BLaER1 treated with 17β-estradiol and CSF1 and Interleukin-3, amounts not matched to agents 10 nM and 100 nM (cell line): ENCODE measurements around the gene LEKR1.

Experiments
- H3K27ac ChIP-seq, 11 experiments: shearing (Covaris generic); formaldehyde crosslinking; 2 replicates each; pipeline ENCODE4 v1.8.1; 2022
- H3K27me3 ChIP-seq, 11 experiments: shearing (Covaris generic); formaldehyde crosslinking; 2 replicates each; pipeline ENCODE4 v1.8.1; 2022
- H3K36me3 ChIP-seq, 11 experiments: shearing (Covaris generic); formaldehyde crosslinking; 2 replicates each; pipeline ENCODE4 v1.8.1; 2022
- H3K4me1 ChIP-seq, 10 experiments: shearing (Covaris generic); formaldehyde crosslinking; 2 replicates each; pipeline ENCODE4 v1.8.1; 2022
- H3K4me2 ChIP-seq, 11 experiments: shearing (Covaris generic); formaldehyde crosslinking; 2 replicates each; pipeline ENCODE4 v1.8.1; 2022
- H3K4me3 ChIP-seq, 10 experiments: shearing (Covaris generic); formaldehyde crosslinking; 2 replicates each; pipeline ENCODE4 v1.8.1; 2022
- H3K9ac ChIP-seq, 11 experiments: shearing (Covaris generic); formaldehyde crosslinking; 2 replicates each; pipeline ENCODE4 v1.8.1; 2022
- H3K9me3 ChIP-seq, 11 experiments: shearing (Covaris generic); formaldehyde crosslinking; replicated peaks in 1 of 11; 2 replicates each; pipeline ENCODE4 v1.8.1; 2022
- H4K20me1 ChIP-seq, 11 experiments: shearing (Covaris generic); formaldehyde crosslinking; 2 replicates each; pipeline ENCODE4 v1.8.1; 2022
- Cebpa-rat ChIP-seq, 11 experiments: shearing (Covaris generic); IDR thresholded peaks; 2 replicates each; pipeline ENCODE4 v1.8.1; 2022

The LEKR1 gene

DNA sequence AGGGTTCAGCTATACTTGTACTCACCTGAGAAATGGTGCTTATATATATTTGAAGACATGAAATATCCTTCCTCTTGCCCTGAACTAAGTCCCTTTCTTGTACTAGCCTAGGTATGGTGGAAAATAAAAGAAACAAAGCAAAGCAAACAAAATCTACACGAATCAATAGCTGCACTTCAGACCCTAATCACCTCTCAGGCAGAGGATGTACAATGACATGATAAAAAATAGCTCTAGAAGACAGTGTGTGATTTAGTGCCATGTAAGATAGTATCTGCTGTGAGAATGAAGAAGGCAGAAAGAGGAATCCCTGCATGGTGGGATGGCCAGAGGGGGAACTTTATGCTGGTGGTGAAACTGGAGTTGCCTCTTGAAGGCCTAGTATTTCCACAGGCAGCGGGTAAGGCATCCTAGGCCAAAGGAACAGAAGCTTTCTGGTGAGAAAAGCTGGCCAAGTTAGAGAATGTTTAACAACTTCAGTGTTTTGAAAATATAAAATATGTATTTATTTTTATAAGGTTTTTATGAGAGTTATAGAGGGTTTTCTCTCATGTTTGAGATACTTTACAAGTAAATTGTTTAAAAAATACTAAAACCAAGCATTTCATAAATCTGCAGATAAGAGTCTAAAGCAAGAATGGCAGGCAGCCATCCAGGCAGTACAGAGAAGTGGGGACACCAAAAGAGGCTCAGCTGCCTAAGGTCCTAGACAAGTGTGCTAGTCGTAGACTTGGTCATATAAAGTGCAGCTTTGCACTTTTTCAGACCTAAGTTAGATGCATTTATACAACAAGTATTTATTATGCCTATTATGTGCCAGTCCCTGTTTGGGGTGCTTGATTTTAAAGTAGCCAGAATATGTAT, 14.9 kb downstream of the LEKR1 start:
- no peak overlapping the region for H3K27ac ChIP-seq
- no peaks in the 10 kb centered on the region for H3K9me3 ChIP-seq
- no peak for TF ChIP-seq Cebpa-rat (IDR thresholded peaks at IDR 0.05)
- H3K4me2 ChIP-seq = no peak overlapping the region
- no peaks in the 10 kb centered on the region for H4K20me1 ChIP-seq
- no peaks in the 10 kb centered on the region for H3K36me3 ChIP-seq
- no peak overlapping the region for H3K9ac ChIP-seq
- no peaks in the 10 kb centered on the region for H3K4me1 ChIP-seq
- no peaks in the 10 kb centered on the region for H3K27me3 ChIP-seq
- H3K4me3 ChIP-seq = no peak overlapping the region

DNA sequence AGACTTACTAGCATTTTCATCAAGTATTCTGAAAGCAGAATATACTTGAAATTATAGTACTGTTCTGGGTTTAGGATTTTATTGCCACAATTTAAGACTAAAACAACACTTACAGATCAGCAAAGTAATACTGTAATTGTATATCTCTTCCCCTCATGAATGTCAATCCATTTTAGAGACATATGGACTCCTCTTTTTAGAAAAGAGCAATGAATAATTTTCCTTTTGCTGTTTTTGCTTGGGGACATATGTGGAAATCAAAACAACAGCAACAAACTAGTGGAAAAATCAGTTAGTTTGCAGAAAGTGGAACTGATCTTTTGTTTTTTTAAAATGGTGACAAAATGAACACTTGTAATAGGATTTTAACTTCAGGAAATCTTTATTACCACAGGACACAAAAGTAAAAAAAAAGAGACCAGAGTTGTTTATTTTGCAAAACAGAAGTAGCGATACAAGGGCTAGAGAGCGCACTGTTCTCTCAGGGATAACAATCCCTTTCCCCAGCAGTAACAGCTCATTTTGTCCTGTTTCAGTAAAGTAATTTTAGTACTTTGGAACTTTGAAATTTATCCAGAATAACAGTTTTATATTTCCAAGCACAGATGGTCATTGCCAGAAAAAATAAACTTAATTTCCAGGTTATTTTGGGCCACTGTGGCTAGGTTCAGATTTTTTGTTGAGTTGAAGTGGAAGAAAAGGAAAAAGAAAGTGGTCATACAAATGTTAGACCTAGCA, 17.1 kb downstream of the LEKR1 start:
- H3K4me2 ChIP-seq = no peak overlapping the region
- no peak overlapping the region for H3K9ac ChIP-seq

DNA sequence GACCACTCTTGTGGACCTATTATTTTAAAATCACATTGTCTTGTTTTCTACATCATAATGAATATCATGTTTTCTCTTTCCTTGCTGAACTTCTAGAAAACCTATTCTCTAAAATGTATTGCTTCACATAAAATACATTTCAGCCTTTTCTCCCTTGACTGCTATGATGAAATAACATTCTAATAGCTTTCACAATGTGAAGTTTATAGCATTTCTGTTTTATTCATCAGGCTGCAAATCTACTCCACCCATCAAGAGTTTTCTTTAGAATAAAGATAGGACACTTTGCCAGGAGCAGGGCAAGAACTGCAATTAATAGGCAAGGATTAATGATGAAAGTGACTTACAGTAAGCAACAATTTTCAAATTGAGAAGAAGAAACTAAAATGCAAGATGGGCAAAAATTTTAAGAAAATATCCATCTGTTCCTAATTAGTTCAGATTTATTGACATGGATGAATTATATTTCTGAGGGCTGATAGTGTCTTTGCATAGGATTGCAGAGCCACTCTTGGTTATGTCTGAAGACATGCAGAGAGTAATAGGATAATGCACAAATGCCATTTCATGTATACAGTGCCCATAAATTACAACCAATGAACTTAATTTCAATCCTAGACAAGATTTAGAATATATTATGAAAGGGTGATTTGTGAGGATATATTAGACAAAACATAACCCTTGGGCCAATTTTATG, 21.7 kb downstream of the LEKR1 start:
- H3K4me3 ChIP-seq = no peak overlapping the region
- no peaks in the 10 kb centered on the region for H4K20me1 ChIP-seq
- H3K4me2 ChIP-seq = no peak overlapping the region
- H3K27ac ChIP-seq = no peak overlapping the region
- no peaks in the 10 kb centered on the region for H3K27me3 ChIP-seq
- no peak for TF ChIP-seq Cebpa-rat (IDR thresholded peaks at IDR 0.05)
- H3K9ac ChIP-seq = no peak overlapping the region
- H3K36me3 ChIP-seq = no peaks in the 10 kb centered on the region
- no peaks in the 10 kb centered on the region for H3K9me3 ChIP-seq
- no peaks in the 10 kb centered on the region for H3K4me1 ChIP-seq

More for the DNA sequence above, 17.1 kb downstream of the LEKR1 start:
- Histone ChIP-seq H3K9me3 (no peaks in the 10 kb centered on the region), H3K4me3 (no peak overlapping the region), H3K27ac (no peak overlapping the region), H3K36me3 (no peaks in the 10 kb centered on the region), H4K20me1 (no peaks in the 10 kb centered on the region), H3K4me1 (no peaks in the 10 kb centered on the region), H3K27me3 (no peaks in the 10 kb centered on the region)
- TF ChIP-seq Cebpa-rat (IDR thresholded peaks at IDR 0.05) = no peak

DNA sequence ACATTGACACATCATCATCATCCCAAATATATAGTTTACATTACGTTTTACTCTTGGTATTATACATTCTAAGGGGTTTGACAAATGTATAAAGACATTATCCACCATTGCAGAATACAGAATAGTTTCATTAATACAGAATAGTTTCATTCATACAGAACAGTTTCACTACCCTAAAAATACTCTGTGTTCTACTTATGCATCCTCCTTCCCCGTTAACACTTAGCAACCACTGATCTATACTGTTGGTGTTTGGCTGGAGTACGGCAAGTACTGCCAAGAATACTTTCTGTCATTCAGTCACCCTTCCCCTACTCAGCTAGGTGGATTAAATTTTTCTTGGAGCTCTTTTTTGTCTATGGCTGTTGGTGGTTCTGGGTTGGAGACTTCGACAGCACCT, 33.4 kb downstream of the LEKR1 start:
- Histone ChIP-seq H4K20me1 (no peaks in the 10 kb centered on the region), H3K9me3 (no peaks in the 10 kb centered on the region; a peak in 1 of 22 replicates), H3K4me1 (0 out of 20 replicates have a peak, but pooled peaks cover 0 to 4% (median 0%) of the 10 kb centered on the region in 10 experiments), H3K27ac (no peak overlapping the region), H3K27me3 (no peaks in the 10 kb centered on the region), H3K9ac (no peak overlapping the region), H3K4me3 (no peak overlapping the region), H3K36me3 (no peaks in the 10 kb centered on the region), H3K4me2 (no peak overlapping the region)
- TF ChIP-seq Cebpa-rat (IDR thresholded peaks at IDR 0.05) = no peak

DNA sequence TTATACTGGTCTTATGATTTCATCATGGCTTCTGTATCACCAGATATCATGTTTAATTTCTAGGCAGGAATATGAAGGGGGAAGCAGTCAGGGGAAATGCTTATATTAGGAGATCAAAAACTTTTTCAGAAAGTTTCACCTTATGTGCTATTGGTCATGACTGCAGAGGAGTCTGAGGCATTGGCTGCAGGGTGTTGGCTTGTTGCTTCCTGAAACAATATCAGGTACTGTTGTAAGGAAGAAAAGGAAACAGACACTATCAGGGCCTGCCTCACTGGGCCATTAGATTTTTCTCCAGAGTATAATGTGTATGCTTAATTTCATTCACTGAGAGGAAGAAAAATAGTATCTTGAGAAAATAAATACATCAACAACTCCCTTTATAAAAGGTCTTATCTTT, 34.7 kb downstream of the LEKR1 start:
- H4K20me1 ChIP-seq = no peaks in the 10 kb centered on the region
- no peak overlapping the region for H3K9ac ChIP-seq
- H3K36me3 ChIP-seq = no peaks in the 10 kb centered on the region
- H3K4me3 ChIP-seq = no peak overlapping the region
- H3K4me1 ChIP-seq = 0 out of 20 replicates have a peak, but pooled peaks cover 0 to 4% (median 0%) of the 10 kb centered on the region in 10 experiments
- no peaks in the 10 kb centered on the region for H3K27me3 ChIP-seq
- H3K9me3 ChIP-seq = no peaks in the 10 kb centered on the region; a peak in 1 of 22 replicates
- H3K27ac ChIP-seq = no peak overlapping the region
- no peak overlapping the region for H3K4me2 ChIP-seq
- no peak for TF ChIP-seq Cebpa-rat (IDR thresholded peaks at IDR 0.05)

DNA sequence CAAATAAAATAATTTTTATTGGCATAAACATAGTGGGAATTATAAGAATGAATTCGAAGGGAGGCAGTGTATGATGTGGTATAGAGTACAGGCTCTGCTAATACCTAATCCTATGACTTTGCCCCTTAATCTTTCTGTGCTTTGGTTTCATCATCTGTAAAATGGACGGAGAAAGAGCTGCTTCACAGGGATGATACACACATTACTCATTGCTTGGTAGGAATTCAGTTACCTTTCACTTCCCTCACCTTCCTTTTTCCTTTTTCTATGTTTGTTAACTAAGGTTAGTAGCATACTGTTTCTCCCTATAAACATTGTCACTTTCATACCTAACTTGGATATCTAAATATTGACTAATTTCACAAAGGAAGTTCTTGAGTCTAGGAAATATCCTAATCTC, 36.2 kb downstream of the LEKR1 start:
- no peaks in the 10 kb centered on the region for H3K36me3 ChIP-seq
- no peak overlapping the region for H3K27ac ChIP-seq
- H3K9ac ChIP-seq = no peak overlapping the region
- no peaks in the 10 kb centered on the region for H4K20me1 ChIP-seq
- H3K4me1 ChIP-seq = 0 out of 20 replicates have a peak, but pooled peaks cover 0 to 4% (median 0%) of the 10 kb centered on the region in 10 experiments
- TF ChIP-seq Cebpa-rat (IDR thresholded peaks at IDR 0.05) = no peak
- H3K4me3 ChIP-seq = no peak overlapping the region
- no peak overlapping the region for H3K4me2 ChIP-seq
- no peaks in the 10 kb centered on the region; a peak in 1 of 22 replicates for H3K9me3 ChIP-seq
- no peaks in the 10 kb centered on the region for H3K27me3 ChIP-seq

DNA sequence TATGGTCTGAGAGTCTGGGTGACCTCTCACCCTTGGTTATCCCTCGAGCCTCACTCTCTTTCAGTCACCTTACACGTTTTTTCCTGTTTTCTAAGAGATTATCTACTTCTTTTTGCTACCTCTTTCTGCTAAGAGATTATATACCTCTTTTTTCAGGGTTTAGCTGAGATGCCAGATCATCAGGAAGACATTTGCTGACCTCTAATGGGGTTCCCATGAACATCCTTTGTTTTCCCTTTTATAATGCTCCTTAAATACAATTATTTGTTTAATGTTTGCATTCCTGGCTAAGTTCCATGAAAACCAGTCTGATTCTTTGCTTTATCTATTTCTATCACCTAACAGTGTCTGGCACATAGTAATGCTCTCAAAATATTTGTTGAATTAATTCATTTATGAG, 39.6 kb downstream of the LEKR1 start:
- Histone ChIP-seq H3K9ac (no peak overlapping the region), H3K36me3 (no peaks in the 10 kb centered on the region), H3K27me3 (no peaks in the 10 kb centered on the region), H3K9me3 (no peaks in the 10 kb centered on the region), H3K4me1 (no peaks in the 10 kb centered on the region), H3K27ac (no peak overlapping the region), H4K20me1 (no peaks in the 10 kb centered on the region), H3K4me3 (no peak overlapping the region), H3K4me2 (no peak overlapping the region)
- TF ChIP-seq Cebpa-rat (IDR thresholded peaks at IDR 0.05) = no peak

DNA sequence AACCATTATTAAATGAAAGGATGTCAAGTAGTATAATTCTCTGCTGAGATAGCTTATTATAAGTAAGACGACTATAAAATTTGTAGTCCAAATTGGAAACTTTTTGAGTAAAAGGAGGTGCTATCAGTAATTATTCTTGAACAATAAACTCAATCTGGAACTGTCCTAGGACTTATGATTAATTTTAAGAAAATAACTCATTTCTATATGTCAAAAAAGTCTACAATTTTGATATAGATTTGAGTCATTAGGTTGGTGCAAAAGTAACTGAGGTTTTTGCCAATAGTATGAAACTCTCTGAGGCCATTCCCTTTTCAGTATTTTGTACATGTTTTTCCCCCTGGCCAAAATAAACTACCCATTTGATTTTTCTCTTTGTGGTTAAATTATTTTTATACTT, 41.0 kb downstream of the LEKR1 start:
- no peak for TF ChIP-seq Cebpa-rat (IDR thresholded peaks at IDR 0.05)
- Histone ChIP-seq H3K9ac (no peak overlapping the region), H3K27me3 (no peaks in the 10 kb centered on the region), H3K4me2 (no peak overlapping the region), H4K20me1 (no peaks in the 10 kb centered on the region), H3K4me1 (no peaks in the 10 kb centered on the region), H3K4me3 (no peak overlapping the region), H3K9me3 (peaks cover 0 to 7% (median 0%) of the 10 kb centered on the region in 11 experiments; a peak in 4 of 22 replicates), H3K27ac (no peak overlapping the region), H3K36me3 (no peaks in the 10 kb centered on the region)

DNA sequence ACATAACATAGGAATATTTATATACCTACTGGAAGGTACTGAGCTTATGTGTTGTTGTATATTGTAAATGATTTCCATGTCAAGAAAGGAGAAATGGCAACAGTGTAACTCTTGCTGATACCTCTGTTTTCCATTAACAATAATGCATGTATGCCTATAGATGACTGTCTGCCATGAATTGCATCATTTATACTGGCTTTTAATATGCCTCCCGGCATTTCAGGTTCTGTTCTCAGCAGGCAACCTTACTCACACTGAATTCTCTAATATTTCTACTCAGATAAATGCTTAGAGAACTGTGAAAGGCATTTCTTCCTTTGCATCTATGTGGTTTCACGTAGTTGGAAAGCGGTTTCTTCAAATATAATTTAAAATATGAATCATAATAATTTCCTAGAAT, 41.8 kb downstream of the LEKR1 start:
- H3K4me2 ChIP-seq = no peak overlapping the region
- H3K4me3 ChIP-seq = no peak overlapping the region
- no peak overlapping the region for H3K27ac ChIP-seq
- TF ChIP-seq Cebpa-rat (IDR thresholded peaks at IDR 0.05) = no peak
- no peaks in the 10 kb centered on the region for H3K4me1 ChIP-seq
- no peaks in the 10 kb centered on the region for H3K36me3 ChIP-seq
- H3K27me3 ChIP-seq = no peaks in the 10 kb centered on the region
- no peak overlapping the region for H3K9ac ChIP-seq
- H4K20me1 ChIP-seq = no peaks in the 10 kb centered on the region
- peaks cover 0 to 12% (median 3%) of the 10 kb centered on the region in 11 experiments; a peak in 11 of 22 replicates for H3K9me3 ChIP-seq
